ENCODE data around the gene PLCB4.

Gene PLCB4

DNA sequence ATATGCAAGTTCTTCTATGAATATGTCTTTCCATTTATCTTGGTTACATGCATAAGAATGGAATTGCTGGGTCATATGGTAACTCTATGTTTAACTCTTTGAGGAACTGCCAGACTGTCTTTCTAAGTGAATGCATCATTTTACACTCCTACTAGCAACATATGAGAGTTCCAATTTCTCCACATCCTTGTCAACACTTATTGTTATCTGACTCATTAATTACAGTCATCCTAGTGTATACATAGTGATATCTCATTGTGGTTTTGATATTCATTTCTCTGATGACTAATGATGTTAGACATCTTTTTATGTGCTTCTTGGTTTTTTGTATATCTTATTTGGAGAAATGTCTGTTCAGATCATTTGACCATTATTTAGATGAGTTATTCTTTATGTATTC is 348.8 kb downstream of the PLCB4 start:
- no peak overlapping the region for H3K27ac ChIP-seq (replicated peaks; ENCODE audit: low read length)
- no peak for DNase-seq (ENCODE audit: low spot score)
- no peak overlapping the region for H4K8ac ChIP-seq (ENCODE audit: low read depth, low read length)
- no peak overlapping the region for H2BK5ac ChIP-seq (ENCODE audit: low read length)
- no peak overlapping the region for H3K4me2 ChIP-seq (ENCODE audit: insufficient read depth, low read length, poor library complexity, severe bottlenecking)
- no peak overlapping the region for H3K18ac ChIP-seq (ENCODE audit: low read length)
- no peak overlapping the region for H3K14ac ChIP-seq (ENCODE audit: low read length)
- H3K9ac ChIP-seq (ENCODE audit: low read depth, low read length, poor library complexity): no peak overlapping the region
- H3K79me1 ChIP-seq (ENCODE audit: low read depth, low read length): no peaks in the 10 kb centered on the region
- no peak overlapping the region for H2AFZ ChIP-seq (ENCODE audit: low read length)
- H3K23ac ChIP-seq (ENCODE audit: low read depth, low read length, poor library complexity): no peak overlapping the region
- H3K4me3 ChIP-seq (ENCODE audit: low read length in 2 of 2): no peak overlapping the region
- no peaks in the 10 kb centered on the region for H3K9me3 ChIP-seq (replicated peaks in 1 of 2; ENCODE audit: control insufficient read depth in 2 of 2, insufficient read depth in 1 of 2, low read depth in 1 of 2, low read length in 2 of 2)
- H3K4ac ChIP-seq (ENCODE audit: low read length): no peak overlapping the region
- no peak overlapping the region for H2BK12ac ChIP-seq (ENCODE audit: low read length)
- no peak overlapping the region for H2BK15ac ChIP-seq (ENCODE audit: low read length)
- no peaks in the 10 kb centered on the region for H3K27me3 ChIP-seq (ENCODE audit: control insufficient read depth in 3 of 3, insufficient read depth in 3 of 3, low read depth in 1 of 3, low read length in 3 of 3)
- peaks cover 4 to 17% of the 10 kb centered on the region in 2 donors for H3K36me3 ChIP-seq (replicated peaks in 1 of 2; ENCODE audit: control insufficient read depth in 2 of 2, insufficient read depth in 2 of 2, low read length in 2 of 2)
- no peak overlapping the region for H2BK120ac ChIP-seq (ENCODE audit: low read depth, low read length)
- H3K4me1 ChIP-seq (ENCODE audit: control insufficient read depth in 2 of 2, insufficient read depth in 1 of 2, low read depth in 1 of 2, low read length in 2 of 2): peaks cover 0 to 4% of the 10 kb centered on the region in 2 donors
- no peak overlapping the region for H2AK5ac ChIP-seq (ENCODE audit: low read depth, low read length)
- H4K91ac ChIP-seq (ENCODE audit: low read depth, low read length, poor library complexity): no peak overlapping the region

DNA sequence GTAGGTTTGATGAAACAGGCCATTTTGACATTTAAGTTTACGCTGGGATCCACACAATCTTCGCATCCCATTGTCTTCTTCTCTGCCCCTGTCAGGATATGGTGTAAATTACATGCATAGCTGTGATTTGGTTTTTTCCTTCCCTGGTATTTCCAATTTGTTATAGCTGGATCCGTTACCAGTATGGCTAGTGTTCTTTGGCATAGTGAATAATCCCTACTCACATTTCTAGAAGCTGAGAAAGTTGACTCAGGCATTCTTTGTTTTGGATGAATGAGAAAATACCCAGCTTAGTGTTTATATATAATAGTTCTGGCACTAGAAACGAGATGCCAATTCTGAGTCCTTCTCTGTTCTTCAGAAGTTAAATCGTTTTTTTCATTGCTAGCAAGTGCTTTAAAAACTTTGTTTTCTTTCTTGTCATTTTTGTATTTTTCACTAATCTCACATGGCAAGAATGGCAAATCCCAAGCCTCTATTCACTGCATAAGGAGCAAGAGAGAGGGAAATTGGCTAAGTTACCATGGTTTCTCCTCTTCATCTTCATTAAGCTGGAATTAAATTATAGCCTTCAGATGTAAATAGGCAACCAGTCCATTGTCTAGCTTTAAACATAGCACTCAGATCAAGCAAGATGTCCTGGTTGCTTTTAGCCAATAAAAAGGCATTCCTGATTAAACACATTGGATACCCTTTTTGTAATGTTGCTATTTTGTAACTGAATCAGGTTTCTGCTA is 353.6 kb downstream of the PLCB4 start:
- no peak overlapping the region for H3K14ac ChIP-seq (ENCODE audit: low read length)
- no peak overlapping the region for H3K23ac ChIP-seq (ENCODE audit: low read depth, low read length, poor library complexity)
- DNase-seq (ENCODE audit: low spot score): no peak
- H2AFZ ChIP-seq (ENCODE audit: low read length): no peak overlapping the region
- no peaks in the 10 kb centered on the region for H3K79me1 ChIP-seq (ENCODE audit: low read depth, low read length)
- H2BK5ac ChIP-seq (ENCODE audit: low read length): no peak overlapping the region
- no peak overlapping the region for H3K4me2 ChIP-seq (ENCODE audit: insufficient read depth, low read length, poor library complexity, severe bottlenecking)
- H2AK5ac ChIP-seq (ENCODE audit: low read depth, low read length): no peak overlapping the region
- H2BK120ac ChIP-seq (ENCODE audit: low read depth, low read length): no peak overlapping the region
- H3K4me1 ChIP-seq (ENCODE audit: control insufficient read depth in 2 of 2, insufficient read depth in 1 of 2, low read depth in 1 of 2, low read length in 2 of 2): no peaks in the 10 kb centered on the region
- H4K8ac ChIP-seq (ENCODE audit: low read depth, low read length): no peak overlapping the region
- H2BK12ac ChIP-seq (ENCODE audit: low read length): no peak overlapping the region
- peaks cover 5 to 35% of the 10 kb centered on the region in 2 donors for H3K36me3 ChIP-seq (replicated peaks in 1 of 2; ENCODE audit: control insufficient read depth in 2 of 2, insufficient read depth in 2 of 2, low read length in 2 of 2)
- H4K91ac ChIP-seq (ENCODE audit: low read depth, low read length, poor library complexity): no peak overlapping the region
- no peak overlapping the region for H3K4ac ChIP-seq (ENCODE audit: low read length)
- no peak overlapping the region for H3K27ac ChIP-seq (replicated peaks; ENCODE audit: low read length)
- no peaks in the 10 kb centered on the region for H3K9me3 ChIP-seq (replicated peaks in 1 of 2; ENCODE audit: control insufficient read depth in 2 of 2, insufficient read depth in 1 of 2, low read depth in 1 of 2, low read length in 2 of 2)
- H3K9ac ChIP-seq (ENCODE audit: low read depth, low read length, poor library complexity): no peak overlapping the region
- H3K27me3 ChIP-seq (ENCODE audit: control insufficient read depth in 3 of 3, insufficient read depth in 3 of 3, low read depth in 1 of 3, low read length in 3 of 3): no peaks in the 10 kb centered on the region
- H2BK15ac ChIP-seq (ENCODE audit: low read length): no peak overlapping the region
- no peak overlapping the region for H3K18ac ChIP-seq (ENCODE audit: low read length)
- WGBS, 2 donors (ENCODE audit: extremely low coverage in 2 of 2, insufficient read length in 2 of 2, insufficient replicate concordance in 1 of 2): no CpG with 5 or more reads among the region's 5 CpGs
- H3K4me3 ChIP-seq (ENCODE audit: low read length in 2 of 2): no peak overlapping the region

DNA sequence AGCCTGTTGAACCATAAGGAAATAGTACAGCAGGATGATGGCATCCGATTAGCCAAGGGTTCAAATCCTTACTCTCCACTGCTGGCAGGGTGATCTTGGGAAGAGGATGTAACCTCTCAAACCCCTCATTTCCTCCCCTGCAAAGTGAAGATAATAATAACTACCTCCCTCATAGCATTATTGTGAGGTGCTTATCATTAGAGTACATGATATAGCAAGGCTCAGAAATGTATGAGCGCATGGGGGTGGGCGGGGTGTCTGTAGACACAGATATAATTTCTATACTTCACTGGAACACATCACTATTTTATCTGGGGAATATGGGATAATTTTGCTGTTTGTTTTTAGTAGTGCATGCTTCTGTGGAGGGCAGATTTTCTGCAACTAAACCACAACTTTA is 355.7 kb downstream of the PLCB4 start:
- H3K27ac ChIP-seq (replicated peaks; ENCODE audit: low read length): no peak overlapping the region
- no peak for DNase-seq (ENCODE audit: low spot score)
- H3K9ac ChIP-seq (ENCODE audit: low read depth, low read length, poor library complexity): no peak overlapping the region
- H3K18ac ChIP-seq (ENCODE audit: low read length): no peak overlapping the region
- peaks cover 5 to 35% of the 10 kb centered on the region in 2 donors for H3K36me3 ChIP-seq (replicated peaks in 1 of 2; ENCODE audit: control insufficient read depth in 2 of 2, insufficient read depth in 2 of 2, low read length in 2 of 2)
- no peak overlapping the region for H2BK120ac ChIP-seq (ENCODE audit: low read depth, low read length)
- H2BK5ac ChIP-seq (ENCODE audit: low read length): no peak overlapping the region
- no CpG with 5 or more reads among the region's 3 CpGs for WGBS, 2 donors (ENCODE audit: extremely low coverage in 2 of 2, insufficient read length in 2 of 2, insufficient replicate concordance in 1 of 2)
- H2AFZ ChIP-seq (ENCODE audit: low read length): no peak overlapping the region
- H3K4ac ChIP-seq (ENCODE audit: low read length): no peak overlapping the region
- H3K4me3 ChIP-seq (ENCODE audit: low read length in 2 of 2): no peak overlapping the region
- H2AK5ac ChIP-seq (ENCODE audit: low read depth, low read length): no peak overlapping the region
- H3K23ac ChIP-seq (ENCODE audit: low read depth, low read length, poor library complexity): no peak overlapping the region
- H3K14ac ChIP-seq (ENCODE audit: low read length): no peak overlapping the region
- H3K9me3 ChIP-seq (replicated peaks in 1 of 2; ENCODE audit: control insufficient read depth in 2 of 2, insufficient read depth in 1 of 2, low read depth in 1 of 2, low read length in 2 of 2): no peaks in the 10 kb centered on the region
- H2BK15ac ChIP-seq (ENCODE audit: low read length): no peak overlapping the region
- no peaks in the 10 kb centered on the region for H3K79me1 ChIP-seq (ENCODE audit: low read depth, low read length)
- H3K27me3 ChIP-seq (ENCODE audit: control insufficient read depth in 3 of 3, insufficient read depth in 3 of 3, low read depth in 1 of 3, low read length in 3 of 3): no peaks in the 10 kb centered on the region
- H4K8ac ChIP-seq (ENCODE audit: low read depth, low read length): no peak overlapping the region
- H4K91ac ChIP-seq (ENCODE audit: low read depth, low read length, poor library complexity): no peak overlapping the region
- no peaks in the 10 kb centered on the region for H3K4me1 ChIP-seq (ENCODE audit: control insufficient read depth in 2 of 2, insufficient read depth in 1 of 2, low read depth in 1 of 2, low read length in 2 of 2)
- no peak overlapping the region for H2BK12ac ChIP-seq (ENCODE audit: low read length)
- no peak overlapping the region for H3K4me2 ChIP-seq (ENCODE audit: insufficient read depth, low read length, poor library complexity, severe bottlenecking)

DNA sequence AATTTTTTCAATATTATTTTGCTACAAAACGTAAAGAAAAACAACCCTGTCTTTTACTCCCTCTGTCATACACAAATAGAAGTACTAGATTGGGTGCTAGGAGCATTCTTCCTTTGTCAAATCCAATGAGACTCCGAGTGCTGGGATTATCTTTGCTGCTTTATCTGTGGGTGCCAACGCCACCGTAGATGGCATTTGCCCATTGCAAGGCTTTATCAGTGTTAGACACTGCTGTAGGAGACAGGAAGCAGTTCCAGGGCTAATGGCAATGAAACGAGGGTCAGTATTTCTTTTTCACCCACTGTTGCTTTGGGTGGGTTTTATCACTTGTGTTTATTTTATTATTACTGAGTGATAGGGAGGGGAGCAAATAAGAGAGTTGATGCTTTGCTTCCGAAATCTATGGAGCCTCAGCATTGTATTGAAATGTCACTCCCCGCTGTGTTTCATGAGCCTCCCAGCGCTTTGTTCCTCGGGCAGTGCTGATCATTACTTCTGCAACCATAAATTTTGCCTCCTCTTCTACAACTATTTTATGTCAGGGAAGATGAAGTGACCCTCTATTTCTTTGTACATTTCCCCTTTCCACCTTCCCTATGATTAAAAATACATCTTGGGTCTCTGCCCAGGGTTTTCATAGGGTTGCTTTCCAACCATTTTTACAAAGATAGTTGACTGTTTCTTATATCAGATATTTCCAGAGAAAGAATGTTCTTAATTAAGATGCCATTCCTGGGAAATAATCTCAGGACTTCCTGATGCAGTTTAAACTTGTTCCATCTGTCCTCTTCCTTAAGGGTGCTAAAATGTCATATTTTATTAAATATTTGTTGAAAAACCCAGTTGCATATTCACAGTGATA is 358.8 kb downstream of the PLCB4 start:
- Histone ChIP-seq H3K4me2 (ENCODE audit: insufficient read depth, low read length, poor library complexity, severe bottlenecking) (no peak overlapping the region), H2BK120ac (ENCODE audit: low read depth, low read length) (no peak overlapping the region), H2BK12ac (ENCODE audit: low read length) (no peak overlapping the region), H3K9ac (ENCODE audit: low read depth, low read length, poor library complexity) (no peak overlapping the region), H2AFZ (ENCODE audit: low read length) (no peak overlapping the region), H2BK15ac (ENCODE audit: low read length) (no peak overlapping the region), H4K91ac (ENCODE audit: low read depth, low read length, poor library complexity) (no peak overlapping the region), H2BK5ac (ENCODE audit: low read length) (no peak overlapping the region), H3K23ac (ENCODE audit: low read depth, low read length, poor library complexity) (no peak overlapping the region), H2AK5ac (ENCODE audit: low read depth, low read length) (no peak overlapping the region), H4K8ac (ENCODE audit: low read depth, low read length) (no peak overlapping the region), H3K27ac (replicated peaks; ENCODE audit: low read length) (no peak overlapping the region), H3K27me3 (ENCODE audit: control insufficient read depth in 3 of 3, insufficient read depth in 3 of 3, low read depth in 1 of 3, low read length in 3 of 3) (no peaks in the 10 kb centered on the region), H3K36me3 (replicated peaks in 1 of 2; ENCODE audit: control insufficient read depth in 2 of 2, insufficient read depth in 2 of 2, low read length in 2 of 2) (peaks cover 2 to 18% of the 10 kb centered on the region in 2 donors), H3K4me3 (ENCODE audit: low read length in 2 of 2) (no peak overlapping the region), H3K9me3 (replicated peaks in 1 of 2; ENCODE audit: control insufficient read depth in 2 of 2, insufficient read depth in 1 of 2, low read depth in 1 of 2, low read length in 2 of 2) (no peaks in the 10 kb centered on the region), H3K4me1 (ENCODE audit: control insufficient read depth in 2 of 2, insufficient read depth in 1 of 2, low read depth in 1 of 2, low read length in 2 of 2) (no peaks in the 10 kb centered on the region), H3K4ac (ENCODE audit: low read length) (no peak overlapping the region), H3K18ac (ENCODE audit: low read length) (no peak overlapping the region), H3K14ac (ENCODE audit: low read length) (no peak overlapping the region), H3K79me1 (ENCODE audit: low read depth, low read length) (no peaks in the 10 kb centered on the region)
- DNase-seq (ENCODE audit: low spot score): no peak
- WGBS, 2 donors (ENCODE audit: extremely low coverage in 2 of 2, insufficient read length in 2 of 2, insufficient replicate concordance in 1 of 2): no CpG with 5 or more reads among the region's 9 CpGs
